Peyer's patch (tissue), 4 donors: Measurements from ENCODE around the gene CLDN9.
A peak's percentile ranks its signal among the peaks of the same experiment; 100 is the strongest.

Experiments used
- CTCF ChIP-seq, 6 experiments: fragments of 450-650 bp in 4 of 6; fragments of 200-600 bp in 2 of 6; sonication (generic) in 1 of 6; IDR thresholded peaks; one replicate each; pipeline ENCODE4 v1.5.1; 2017 to 2019; ENCODE audit warnings: antibody characterized with exemption in 6 of 6, mild to moderate bottlenecking in 3 of 6, moderate library complexity in 1 of 6
- POLR2A ChIP-seq, 2 donors: fragments of 450-650 bp; IDR thresholded peaks; one replicate each; pipeline ENCODE4 v1.5.1; 2017; ENCODE audit warnings: antibody characterized with exemption in 2 of 2, mild to moderate bottlenecking in 2 of 2, moderate library complexity in 2 of 2

GRCh38 chr16:3012828-3013420, at the start of gene CLDN9:
- peak in 1 of 6 experiments; percentile 4 for TF ChIP-seq CTCF (IDR thresholded peaks at IDR 0.05)
- TF ChIP-seq POLR2A (IDR thresholded peaks at IDR 0.05), result peak in 1 of 2 donors; percentile 37
